SH-SY5Y (cell line): ENCODE measurements around the gene HOXA1.

Experiments used
- GATA2 ChIP-seq: IDR thresholded peaks from 2 replicates; pipeline ENCODE4 v1.6.1; 2011; ENCODE audit warnings: mild to moderate bottlenecking, low read depth, low read length
- GATA3 ChIP-seq: IDR thresholded peaks from 2 replicates; pipeline ENCODE4 v1.6.1; 2011; ENCODE audit warnings: low read depth, mild to moderate bottlenecking, low read length, moderate library complexity

The HOXA1 gene

DNA sequence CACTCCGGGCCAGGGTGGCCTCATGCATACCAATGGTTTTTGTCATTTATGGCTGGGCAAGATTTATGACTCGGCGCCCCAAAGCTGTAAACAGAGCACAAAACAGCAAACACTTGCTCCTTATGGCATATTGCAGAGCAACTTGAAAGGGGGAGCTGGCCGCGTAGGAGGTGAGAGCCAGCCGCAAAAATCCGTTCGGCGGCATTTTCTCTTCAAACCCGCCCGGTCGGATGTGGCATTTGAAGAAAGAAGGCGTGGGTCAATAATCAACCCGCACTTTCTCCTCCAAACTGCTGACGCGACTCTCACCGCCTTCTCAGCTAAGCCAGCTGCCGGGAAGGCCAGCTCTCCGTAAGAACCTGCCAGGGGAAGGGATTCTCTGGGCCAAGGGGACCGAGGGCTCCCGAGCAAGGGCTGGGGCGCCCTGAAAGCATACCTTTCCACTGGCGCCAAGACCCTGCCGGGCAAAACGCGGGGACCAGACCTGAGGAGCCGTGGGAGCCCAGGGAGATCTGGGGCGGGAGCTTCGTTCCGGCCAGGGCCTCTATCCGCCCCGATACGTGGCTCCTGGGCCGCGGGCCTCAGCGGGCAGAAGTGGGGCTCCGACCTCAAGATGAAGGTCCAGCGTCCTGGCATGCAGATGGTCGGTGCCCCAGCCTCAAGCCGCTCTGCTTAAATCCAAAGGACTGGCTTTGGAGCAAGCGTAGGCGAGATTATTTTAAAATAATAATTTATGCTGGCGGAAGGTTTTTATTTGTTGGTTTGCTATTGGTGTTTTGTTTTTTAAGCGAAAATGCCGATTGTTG lies 19.6 kb upstream of the HOXA1 start:
- no peak for TF ChIP-seq GATA3
- no peak for TF ChIP-seq GATA2

DNA sequence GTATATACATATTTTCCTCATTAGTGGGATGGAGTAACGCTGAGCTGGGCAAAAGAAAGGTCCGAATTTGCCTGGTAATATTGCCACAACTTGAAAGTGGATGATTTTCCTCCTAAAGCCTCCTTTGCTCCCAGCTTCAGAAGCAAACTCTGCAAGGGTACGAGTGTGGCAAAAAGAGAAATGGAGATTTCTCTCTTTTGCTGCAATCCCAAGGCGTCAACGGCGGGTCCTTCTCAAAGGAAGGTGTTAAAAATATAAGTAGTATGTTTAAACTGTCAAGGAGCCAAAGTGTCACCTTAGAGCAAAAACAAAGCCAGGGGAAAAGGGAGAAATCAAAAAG lies 19.1 kb upstream of the HOXA1 start:
- TF ChIP-seq GATA2 (no peak), GATA3 (no peak)

DNA sequence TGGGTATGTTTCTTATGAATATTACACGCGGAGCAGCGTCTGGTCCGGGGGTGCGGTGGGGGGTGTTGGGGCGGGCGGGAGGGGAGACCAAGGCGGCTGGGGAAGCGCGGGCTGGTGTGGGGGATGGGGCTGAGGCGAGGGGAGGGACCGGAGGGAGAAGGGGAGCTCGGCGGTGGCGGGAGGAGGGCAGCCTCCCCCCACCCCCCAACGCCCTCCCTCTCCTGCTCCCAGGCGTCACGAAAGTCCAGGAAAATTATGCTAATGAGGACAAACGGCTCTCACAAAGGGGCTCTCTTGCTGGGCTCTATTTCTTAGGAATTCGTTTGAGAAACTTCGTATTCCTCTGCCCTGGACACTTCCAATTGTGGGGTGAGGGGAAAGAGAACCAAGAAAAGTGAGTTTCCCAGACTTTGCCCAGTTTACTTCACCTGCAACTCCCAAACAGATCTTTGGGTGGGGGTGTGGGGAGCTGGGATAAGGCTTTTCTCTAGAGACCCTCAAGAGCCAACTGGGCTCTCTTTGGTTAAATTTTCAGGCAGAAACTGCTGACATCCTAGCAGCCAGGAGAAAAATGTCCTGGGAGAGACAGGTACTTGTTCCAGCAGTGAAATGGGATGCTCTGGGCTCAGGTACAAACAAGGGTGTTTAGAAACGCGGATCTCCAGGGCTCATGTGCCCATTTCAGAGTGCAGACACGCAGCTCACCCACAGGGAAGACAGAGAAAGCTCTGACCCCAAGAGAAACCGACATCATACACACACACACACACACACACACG lies 18.4 kb upstream of the HOXA1 start:
- TF ChIP-seq GATA3 (no peak), GATA2 (no peak)

DNA sequence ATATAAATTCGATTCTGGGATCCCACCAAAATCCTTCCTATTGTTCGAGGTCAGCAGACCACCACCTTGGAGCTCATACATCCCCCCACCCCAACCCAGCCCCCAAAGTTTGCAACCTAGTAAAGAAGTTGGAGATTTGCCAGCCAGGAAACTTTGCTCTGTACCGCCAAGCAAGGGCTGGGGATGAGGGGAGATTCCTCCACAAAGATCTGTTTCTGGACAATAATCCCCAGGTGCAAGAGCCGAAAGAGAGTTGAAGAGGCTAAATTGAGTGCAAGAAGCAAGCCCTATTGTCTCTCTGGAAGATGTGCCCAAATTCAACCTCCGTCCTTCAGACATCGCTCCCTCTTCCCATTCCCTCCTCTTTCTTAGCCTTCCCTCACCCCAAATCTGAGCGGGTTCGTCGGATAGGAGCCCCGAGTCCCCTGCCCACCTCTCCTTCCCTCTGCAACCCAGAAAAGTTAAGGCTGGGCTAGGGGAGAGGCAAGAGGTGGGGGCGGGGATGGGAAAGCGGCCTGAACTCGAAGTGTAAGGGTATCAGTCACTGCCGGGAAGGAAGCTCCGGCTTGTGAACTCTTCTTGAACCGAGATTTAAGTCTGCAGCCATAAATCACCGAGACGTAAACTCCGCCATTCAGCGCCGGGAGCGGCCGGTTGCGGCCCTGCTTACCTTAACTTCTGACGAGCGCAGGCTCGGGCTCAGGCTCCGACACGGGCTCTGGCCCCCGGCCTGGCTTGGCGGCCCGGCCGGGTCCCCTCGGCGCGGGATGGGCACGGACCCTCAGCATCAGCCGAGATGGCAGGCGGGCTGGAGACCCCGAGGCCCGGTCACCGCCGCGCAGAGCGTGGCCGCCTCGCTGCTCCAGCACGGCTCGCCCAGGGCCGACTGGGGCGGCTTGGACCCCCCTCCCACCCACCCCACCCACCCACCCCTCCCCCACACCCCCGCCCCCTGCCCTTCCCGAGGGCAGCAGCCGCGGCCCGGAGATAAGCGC lies 17.5 kb upstream of the HOXA1 start:
- no peak for TF ChIP-seq GATA3
- no peak for TF ChIP-seq GATA2

DNA sequence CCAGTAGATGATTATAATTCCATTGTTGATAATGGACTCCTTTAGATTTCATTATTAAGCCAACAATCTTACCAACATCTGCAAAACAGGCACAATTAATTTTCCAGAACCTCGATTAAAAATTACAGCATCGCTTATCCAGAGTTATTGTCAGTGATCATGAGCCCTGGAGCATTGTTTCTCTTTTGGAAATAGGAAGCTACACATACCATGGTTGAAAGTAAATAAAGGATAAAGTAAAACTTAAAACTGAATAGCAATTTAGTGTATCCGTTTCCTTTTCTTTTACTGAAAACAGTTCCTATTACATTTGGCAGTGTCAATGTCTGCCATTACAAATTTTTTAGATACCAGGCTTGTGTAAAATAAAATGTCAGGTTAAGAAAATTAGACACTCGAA lies 16.6 kb upstream of the HOXA1 start:
- TF ChIP-seq GATA2, result no peak
- TF ChIP-seq GATA3, result no peak

DNA sequence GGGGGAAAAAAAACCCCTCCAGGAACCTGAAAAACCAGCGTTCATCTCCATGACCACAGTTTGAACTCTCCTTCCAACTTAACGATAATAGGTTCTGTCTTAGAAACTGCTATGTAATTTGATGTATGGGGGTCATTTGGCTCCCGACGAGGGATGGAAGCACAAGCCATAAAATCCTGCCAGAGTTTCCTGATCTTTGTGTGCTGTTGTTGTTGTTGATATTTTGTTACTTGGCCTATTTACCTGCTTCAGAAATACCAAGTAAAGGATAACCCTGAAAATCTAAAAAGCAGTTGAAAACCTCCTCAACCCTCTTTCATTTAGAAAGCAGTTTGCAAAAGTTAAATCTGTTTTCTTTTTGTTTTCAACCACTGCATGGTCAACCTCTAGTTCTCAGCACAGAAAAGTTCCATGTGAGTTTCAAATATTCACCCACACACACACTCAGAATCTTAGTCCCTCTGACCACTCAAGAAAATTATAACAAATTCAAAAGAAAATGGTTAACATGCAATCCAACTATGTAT lies 16.0 kb upstream of the HOXA1 start:
- TF ChIP-seq GATA2 (no peak), GATA3 (no peak)

DNA sequence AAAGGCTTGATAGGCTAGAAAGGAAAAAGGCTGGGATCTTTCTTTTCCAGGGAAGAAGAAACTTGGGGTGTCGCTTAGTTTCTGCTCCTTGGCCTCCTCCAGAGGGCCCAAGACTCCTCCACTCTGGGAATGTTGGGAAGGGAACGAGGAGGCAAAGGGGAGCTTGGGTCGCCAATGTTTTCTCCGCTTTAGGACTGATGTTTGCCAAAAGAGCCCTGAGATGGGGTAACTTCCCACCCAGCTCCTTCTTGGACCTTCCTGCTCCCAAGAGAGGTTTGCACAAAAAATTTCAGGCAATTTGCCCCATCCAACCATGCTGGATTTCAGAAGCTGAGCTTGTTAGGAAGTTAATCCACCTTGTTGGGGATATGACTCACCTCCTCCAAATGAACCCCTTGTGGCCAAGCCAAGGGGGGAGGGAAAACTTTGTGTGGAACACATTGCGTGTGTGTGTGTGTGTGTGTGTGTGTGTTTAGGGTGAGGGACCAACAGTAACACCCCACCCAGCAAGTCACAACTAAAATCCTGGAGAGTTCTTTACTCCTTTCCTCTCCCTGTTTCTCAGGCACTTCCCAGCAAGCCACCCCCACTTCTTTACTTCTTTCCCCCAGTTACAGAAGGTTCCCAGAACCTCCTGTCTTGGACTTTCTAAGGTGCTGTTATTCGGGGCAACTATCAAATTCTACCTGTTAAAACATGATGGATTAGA lies 15.4 kb upstream of the HOXA1 start:
- no peak for TF ChIP-seq GATA2
- no peak for TF ChIP-seq GATA3

DNA sequence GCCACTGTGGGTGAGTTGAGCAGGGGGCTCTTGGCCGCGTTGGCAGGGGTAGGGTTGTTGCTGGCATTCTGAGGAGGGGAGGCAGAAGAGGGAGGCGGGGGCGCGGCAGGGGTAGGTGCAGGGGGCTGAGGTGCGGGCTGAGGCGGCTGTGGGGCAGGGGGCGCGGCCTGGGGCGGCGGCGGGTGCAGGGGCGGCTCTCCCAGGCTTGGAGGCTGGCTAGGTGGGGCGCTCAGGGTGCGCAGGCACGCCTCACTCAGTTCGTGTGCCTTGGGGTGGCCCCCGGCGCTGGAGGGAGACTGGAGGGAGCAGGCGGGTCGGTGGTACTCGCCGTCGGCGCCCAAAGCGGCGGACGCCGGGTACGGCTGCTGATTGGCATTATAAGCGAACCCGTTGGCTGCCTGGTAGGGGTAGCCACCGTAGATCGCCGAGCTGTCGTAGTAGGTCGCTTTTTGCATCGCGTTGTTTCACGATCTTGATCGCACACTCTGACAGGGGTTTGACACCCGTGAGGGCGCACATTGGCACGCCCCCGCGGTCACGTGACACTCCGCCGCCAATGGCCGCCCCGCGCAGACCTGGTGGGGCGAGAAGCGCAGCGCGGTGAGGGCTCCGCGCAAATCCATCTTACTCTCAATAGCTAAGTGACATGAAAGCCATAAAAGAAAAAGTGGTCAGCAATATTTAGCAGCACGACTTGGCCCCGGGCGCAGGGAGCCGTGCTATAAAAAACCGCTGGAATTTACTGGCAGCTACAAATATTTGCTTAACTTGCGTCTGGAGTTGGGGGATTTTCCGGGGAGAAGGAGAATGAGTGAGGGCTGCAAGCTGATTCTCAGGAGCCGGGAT lies 14.6 kb upstream of the HOXA1 start:
- TF ChIP-seq GATA2 (no peak), GATA3 (no peak)

DNA sequence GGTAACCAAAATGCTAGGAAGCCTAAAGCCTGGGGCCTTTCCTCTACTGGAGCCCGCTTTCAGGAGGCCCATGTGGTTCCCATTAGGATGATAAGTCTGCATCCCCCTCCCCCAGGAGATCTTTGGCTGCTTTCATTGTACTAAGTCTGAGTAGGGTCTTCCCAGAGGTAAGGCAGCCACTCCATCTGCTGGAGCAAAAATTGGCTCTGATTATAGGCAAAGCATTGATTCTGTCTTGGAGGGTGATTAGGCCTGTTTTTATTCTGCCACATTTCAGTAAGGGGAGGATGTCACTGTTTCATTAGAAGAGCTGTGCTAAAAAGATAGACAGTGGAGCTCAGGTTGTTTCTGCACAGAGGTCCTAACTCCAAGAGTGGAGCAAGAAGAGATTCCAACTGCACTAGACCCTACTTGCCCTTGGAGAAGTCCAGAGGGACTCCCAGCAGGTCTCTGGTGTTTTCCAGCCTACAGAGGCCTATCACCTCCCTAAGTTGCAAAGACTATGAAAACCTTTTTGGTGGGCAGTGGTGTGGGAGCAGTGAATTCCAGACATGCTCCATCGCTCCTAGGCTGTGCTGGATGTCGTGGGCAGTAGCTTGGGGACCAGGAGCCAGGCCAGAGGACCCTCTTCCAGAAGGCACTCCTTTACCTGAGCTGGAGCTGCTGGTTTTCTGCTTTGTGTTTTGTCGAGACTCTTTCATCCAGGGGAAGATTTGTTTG lies 13.8 kb upstream of the HOXA1 start:
- TF ChIP-seq GATA3, result no peak

DNA sequence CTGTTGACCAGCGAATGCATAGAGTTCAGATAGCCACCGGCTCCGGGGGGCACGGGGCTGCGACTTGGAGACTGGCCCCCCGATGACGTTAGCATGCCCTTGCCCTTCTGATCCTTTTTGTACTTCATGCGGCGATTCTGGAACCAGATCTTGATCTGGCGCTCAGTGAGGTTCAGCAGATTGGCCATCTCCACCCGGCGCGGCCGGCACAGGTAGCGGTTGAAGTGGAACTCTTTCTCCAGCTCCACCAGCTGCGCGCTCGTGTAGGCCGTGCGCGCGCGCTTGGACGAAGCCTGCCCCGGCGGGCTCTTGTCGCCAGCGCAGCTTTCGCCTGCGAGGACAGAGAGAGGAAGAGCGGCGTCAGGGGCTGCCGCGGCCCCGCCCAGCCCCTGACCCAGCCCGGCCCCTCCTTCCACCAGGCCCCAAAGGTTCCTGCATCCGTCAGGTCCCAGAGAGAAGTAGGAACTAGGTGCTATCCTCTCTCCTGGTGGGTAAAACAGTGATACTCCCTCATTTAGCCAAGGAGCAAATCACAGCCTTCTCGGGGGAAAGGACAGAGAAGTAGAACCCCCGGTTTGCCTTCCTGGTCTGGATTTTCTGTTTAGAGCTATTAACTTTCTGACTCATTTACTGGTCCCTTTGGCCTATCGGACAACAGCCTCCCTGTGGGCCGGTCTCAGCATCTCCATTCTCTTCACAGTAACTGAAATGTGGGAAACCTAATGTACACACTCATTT lies 12.8 kb upstream of the HOXA1 start:
- no peak for TF ChIP-seq GATA2

DNA sequence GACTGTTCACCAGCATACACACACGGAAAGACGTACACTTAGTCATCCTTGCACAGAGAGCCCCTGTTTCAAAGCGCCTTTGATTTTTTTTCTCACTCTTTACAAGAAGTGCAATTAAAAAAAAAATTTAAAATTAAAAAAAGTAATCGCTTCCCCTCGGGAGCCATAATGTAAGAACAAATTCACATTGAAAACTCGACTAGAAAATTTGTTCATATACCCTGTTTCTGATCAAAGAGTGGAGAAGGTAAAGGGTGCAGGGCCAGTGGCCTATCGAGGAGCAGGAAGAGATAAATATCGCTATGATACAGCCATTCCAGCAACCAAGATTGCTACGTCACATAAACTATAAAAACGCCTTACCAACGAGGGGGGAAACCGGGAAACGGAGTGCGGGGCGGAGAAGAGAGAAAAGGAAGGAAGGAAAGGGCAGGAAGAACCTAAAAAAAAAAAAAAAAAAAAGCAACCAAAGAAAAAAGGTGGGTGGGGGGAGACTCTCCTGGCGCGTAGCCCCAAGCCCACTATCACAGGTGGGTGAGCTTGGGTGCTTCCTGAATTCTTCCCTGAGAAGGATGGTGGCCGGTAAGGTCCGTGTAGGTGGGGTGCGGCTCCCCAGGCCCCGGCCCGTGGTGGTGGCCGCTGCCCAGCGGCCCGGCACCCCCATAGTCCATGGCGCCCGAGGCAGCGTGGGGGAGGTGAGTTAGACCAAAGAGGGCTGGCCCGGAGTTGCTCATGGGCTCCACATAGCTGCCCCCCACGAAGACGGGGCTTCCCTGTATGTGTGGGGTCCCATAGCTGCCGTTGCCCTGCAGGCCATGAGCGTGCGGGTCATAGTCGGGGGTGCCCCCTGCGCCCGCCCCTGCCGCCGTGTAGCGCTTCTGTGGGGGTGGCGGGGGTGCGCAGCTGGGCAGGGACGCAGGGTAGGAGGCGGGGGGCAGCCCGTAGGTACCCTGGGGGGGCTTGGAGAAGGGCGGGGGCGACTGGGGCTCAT lies 11.9 kb upstream of the HOXA1 start:
- TF ChIP-seq GATA2 (no peak), GATA3 (no peak)

DNA sequence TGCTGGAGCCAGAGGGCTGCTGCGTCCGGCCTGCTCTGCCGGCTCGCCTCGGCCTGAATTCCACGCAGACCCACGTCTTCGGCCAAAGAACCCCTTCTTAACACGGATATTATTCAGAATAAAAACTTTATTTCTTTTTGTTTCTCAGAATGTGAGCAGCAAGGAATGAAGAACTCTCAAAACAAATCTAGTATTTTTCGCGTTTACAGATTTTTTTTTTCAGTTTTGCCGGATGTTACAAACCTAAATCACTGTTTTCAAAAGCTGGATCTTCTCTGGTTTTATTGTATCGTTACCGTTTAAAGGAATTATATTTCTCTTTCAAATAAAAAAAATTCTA lies 11.1 kb upstream of the HOXA1 start:
- no peak for TF ChIP-seq GATA2
- TF ChIP-seq GATA3, result no peak
